GM19025 (cell line): Measurements from ENCODE around the gene TRIM27.
"Not testable (repeated sequence)": the region's sequence is repeated elsewhere in the genome, so short reads cannot be mapped to it uniquely, and the experiment has no call there.

Experiments
- ATAC-seq: cut with Tn5 transposase; IDR thresholded peaks from one replicate; pipeline ENCODE4 v1.9.1; 2021; ENCODE audit warnings: mild to moderate bottlenecking, low read depth, moderate library complexity; ENCODE audit not compliant: unreplicated experiment

Gene TRIM27

DNA sequence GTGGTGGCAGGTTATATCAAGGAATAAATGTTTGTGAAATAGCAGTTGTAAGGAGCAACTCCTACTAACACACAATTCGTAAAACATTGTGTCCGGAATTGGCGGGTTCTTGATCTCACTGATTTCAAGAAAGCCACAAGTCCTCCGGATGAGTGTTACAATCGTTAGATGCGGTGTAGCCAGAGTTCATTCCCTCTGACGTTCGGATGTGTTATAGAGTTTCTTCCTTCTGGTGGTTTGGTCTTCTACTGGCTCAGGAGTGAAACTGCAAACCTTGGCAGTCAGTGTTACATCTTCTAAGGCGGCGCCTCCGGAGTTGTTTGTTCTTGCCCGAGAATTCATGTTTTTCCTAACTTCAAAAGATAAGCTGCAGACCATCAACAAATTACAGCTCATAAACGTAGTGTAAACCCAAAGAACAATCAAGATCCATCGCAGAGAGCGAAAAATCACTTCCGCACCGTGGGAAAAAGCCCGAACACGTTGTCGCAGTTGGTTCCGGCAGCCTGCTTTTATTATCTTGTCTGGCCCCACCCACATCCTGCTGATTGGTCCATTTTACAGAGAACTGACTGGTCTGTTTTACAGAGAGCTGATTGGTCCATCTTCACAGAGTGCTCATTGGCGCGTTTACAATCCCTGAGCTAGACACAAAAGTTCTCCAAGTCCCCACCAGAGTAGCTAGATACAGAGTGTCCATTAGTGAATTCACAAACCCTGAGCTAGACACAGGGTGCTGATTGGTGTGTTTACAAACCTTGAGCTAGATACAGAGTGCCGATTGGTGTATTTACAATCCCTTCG is 58.2 kb downstream of the TRIM27 start:
- ATAC-seq, result no peak

DNA sequence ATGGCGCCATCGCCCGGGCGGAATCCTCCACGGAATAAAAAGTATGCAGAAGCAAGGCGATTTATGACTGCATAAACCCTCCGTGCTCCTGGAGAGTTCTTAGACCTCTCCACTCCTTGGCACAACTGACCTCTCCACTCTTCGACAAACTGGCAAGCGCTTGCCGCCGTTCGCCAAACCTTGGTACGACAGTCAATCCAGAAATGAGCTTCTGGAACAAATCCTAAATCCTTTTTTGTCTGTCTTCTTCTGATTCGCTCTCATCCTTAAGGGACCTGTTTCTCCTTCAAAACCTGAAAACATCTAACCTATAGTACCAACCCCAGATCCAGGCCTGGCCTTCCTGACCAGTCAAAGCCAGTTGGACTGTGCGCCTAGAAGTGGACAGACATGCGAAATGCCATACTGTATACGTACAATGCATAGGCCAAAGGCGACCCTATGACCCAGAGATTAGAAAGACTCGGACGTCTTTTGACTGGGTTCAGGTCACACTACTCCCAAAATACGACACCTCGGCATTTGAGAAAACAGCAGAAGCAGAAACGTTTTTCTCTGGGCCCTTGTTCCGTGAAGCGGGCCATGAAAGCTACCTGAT is 59.4 kb downstream of the TRIM27 start:
- no peak for ATAC-seq

DNA sequence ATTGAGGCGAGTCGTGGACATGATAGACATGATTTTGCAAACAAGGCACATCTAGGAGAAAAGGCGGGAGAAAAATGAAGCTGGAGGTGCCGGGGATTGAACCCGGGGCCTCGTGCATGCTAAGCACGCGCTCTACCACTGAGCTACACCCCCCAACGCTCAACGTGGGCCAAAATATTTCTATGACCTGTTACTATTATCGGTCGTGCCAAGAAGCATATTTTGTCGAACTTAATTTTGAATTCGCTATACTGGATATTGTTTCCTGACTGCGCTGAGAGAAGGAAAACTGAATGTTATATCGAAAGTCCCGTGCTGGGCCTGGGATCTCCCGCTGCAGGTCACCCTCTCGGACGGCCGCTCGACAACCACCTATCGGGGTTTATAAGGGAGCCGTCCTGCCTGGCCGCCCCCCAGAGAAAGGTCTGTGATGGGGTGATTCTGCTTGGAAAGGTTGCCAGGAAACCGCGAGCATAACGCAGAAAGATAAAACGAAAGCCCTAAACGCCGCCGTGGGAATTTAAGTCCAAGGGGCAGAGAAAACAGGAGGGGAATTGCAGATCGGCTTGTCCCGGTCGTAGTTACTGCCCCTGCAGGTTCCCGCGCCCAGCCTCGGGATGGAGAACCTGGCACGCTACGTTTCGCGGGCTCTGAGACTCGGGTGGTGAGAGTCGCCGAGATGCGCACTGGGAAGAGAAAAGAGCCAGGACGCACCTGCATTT is 60.0 kb downstream of the TRIM27 start:
- no peak for ATAC-seq

DNA sequence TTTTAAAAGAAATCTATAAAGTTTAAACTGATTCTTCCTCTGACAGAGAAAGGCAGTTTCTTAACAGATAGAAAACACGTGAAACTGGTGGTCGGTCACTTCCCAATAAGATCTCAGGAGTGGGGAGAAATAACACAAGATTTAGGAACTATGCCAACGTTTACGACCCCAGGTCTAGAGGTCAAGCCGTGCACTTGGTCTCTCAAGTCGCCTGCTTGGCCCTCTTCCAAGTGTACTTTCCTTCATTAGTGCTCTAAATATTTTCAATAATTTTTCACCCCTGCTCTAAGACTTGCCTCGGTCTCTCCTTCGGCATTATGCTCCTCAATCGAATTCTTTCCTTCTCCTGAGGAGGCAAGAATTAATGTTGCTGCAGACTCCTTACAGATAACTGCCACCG is 61.7 kb downstream of the TRIM27 start:
- no peak for ATAC-seq

DNA sequence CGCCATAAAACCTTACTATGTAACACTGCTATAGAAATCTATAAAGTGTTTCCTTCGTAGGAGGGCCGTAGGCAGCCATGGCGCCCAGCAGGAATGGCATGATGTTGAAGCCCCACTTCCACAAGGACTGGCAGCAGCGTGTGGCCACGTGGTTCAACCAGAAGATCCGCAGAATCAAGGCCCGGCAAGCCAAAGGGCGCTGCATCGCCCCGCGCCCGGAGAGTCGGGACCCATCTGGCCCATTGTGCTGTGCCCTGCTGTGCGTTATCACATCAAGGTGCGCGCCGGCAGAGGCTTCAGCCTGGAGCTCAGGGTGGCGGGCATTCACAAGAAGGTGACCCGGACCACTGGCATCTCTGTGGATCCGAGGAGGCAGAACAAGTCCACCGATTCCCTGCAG is 62.4 kb downstream of the TRIM27 start:
- ATAC-seq, result no peak

DNA sequence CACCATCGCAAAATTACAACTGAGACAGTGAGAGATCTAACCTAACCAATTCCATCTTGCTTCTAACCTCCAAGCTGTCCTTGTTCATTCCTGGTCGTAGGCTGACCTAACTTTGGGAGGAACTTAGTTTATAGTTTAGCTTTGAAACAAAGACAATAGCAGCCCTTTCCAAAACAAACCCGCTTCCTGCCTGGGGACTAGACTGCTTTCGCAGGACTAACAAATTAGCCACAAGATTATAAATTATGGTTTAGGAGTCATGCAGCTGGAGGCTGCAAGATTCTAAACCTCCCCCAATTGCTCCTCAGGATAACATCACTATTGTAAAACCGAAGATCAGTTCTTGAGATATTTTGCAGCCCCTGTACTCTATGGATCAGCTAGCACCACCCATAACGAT is 63.2 kb downstream of the TRIM27 start:
- ATAC-seq, result no peak

DNA sequence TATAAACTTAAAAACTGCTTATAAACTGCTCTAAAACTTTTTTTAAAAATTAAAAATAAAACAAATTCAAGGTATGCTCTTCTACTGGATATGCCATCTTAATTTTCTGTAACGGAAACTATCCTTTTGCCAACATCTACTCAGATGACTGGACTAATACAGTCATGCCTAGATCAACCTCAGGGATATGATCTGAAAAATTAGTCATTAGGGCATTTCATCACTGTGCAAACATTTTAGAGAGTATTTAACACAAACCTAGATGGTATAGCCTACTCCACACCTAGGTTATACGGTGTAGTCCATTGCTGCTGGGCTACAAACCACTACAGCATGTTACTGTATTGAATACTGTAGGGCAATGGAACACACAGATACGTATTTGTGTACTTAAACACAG is 64.8 kb downstream of the TRIM27 start:
- ATAC-seq, result no peak

DNA sequence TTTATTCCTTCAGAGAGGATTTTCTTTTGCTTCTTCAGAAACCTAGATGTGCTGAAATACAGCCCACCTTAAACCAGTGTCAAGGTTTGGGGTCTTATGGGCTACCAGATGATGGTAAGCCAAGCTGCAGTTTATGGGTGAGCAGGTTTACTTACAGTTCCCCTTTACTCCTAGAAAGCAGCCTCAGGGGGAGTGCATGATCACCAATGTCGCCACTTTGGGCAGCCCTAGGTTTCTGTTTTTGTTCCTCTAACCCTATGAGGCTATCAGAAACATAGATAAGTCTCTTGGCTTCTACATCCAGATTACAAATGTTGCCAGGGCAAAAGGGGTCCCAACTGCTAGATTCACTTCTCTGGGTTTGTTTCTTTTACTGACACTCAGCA is 67.2 kb downstream of the TRIM27 start:
- no peak for ATAC-seq

DNA sequence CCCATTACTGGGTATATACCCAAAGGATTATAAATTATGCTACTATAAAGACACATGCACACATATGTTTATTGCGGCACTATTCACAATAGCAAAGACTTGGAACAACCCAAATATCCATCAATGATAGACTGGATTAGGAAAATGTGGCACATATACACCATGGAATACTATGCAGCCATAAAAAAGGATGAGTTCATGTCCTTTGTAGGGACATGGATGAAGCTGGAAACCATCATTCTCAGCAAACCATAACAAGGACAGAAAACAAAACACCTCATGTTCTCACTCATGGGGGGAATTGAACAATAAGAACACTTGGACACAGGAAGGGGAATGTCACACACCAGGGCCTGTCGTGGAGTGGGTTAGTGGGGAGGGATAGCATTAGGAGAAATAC is 69.4 kb downstream of the TRIM27 start:
- not testable (repeated sequence) for ATAC-seq
